H9 (cell line): ENCODE measurements around the gene PIP5KL1. TPM values are rescaled to one million over a fixed set of nuclear protein-coding genes. Genes with fewer than 3 reads are reported as not detected.

Experiments
- DNase-seq: peaks from one replicate; pipeline ENCODE4 v3.0.0-alpha.2; 2017
- H2AFZ ChIP-seq: one replicate; pipeline ENCODE4 v1.6.1; 2013; ENCODE audit warnings: mild to moderate bottlenecking, low read length, control low read depth, moderate library complexity
- H2AK5ac ChIP-seq: 2 replicates; pipeline ENCODE4 v1.6.1; 2013; ENCODE audit warnings: low read length, control low read depth, mixed read lengths; ENCODE audit not compliant: insufficient read length
- H2BK120ac ChIP-seq: one replicate; pipeline ENCODE4 v1.6.1; 2013; ENCODE audit warnings: low read depth, mild to moderate bottlenecking, low read length, control low read depth, inconsistent platforms; ENCODE audit not compliant: poor library complexity, severe bottlenecking
- H2BK12ac ChIP-seq: 2 replicates; pipeline ENCODE4 v1.6.1; 2013; ENCODE audit warnings: low read length, control low read depth, mixed read lengths, low read depth; ENCODE audit not compliant: insufficient read length
- H2BK15ac ChIP-seq: 2 replicates; pipeline ENCODE4 v1.6.1; 2013; ENCODE audit warnings: low read depth, low read length, control low read depth
- H2BK20ac ChIP-seq: one replicate; pipeline ENCODE4 v1.6.1; 2013; ENCODE audit warnings: low read depth, mild to moderate bottlenecking, low read length, control low read depth, inconsistent platforms; ENCODE audit not compliant: poor library complexity, severe bottlenecking
- H2BK5ac ChIP-seq: 2 replicates; pipeline ENCODE4 v1.6.1; 2013; ENCODE audit warnings: low read length, control low read depth, mixed read lengths; ENCODE audit not compliant: insufficient read length
- H3K14ac ChIP-seq: 2 replicates; pipeline ENCODE4 v1.6.1; 2013; ENCODE audit warnings: low read length, control low read depth; ENCODE audit not compliant: insufficient read depth
- H3K18ac ChIP-seq: 2 replicates; pipeline ENCODE4 v1.6.1; 2013; ENCODE audit warnings: low read depth, mild to moderate bottlenecking, mixed read lengths, low read length, control low read depth; ENCODE audit not compliant: insufficient read length
- H3K23ac ChIP-seq: 2 replicates; pipeline ENCODE4 v1.6.1; 2013; ENCODE audit warnings: low read length, control low read depth, mixed read lengths, low read depth; ENCODE audit not compliant: insufficient read length
- H3K23me2 ChIP-seq: 2 replicates; pipeline ENCODE4 v1.6.1; 2013; ENCODE audit warnings: low read depth, mild to moderate bottlenecking, mixed read lengths, low read length, control low read depth; ENCODE audit not compliant: insufficient read length, poor library complexity, severe bottlenecking
- H3K27ac ChIP-seq: 2 replicates; pipeline ENCODE4 v1.5.1; 2013; ENCODE audit warnings: low read length, control low read depth, mixed read lengths, low read depth; ENCODE audit not compliant: insufficient read length
- H3K27me3 ChIP-seq: 2 replicates; pipeline ENCODE4 v1.6.1; 2013; ENCODE audit warnings: low read length, control low read depth, inconsistent platforms; ENCODE audit not compliant: insufficient read depth
- H3K4ac ChIP-seq: 2 replicates; pipeline ENCODE4 v1.6.1; 2013; ENCODE audit warnings: low read depth, mild to moderate bottlenecking, control low read depth, inconsistent platforms, low read length, moderate library complexity
- H3K4me1 ChIP-seq: 2 replicates; pipeline ENCODE4 v1.6.1; 2013; ENCODE audit warnings: low read length, control low read depth, inconsistent platforms; ENCODE audit not compliant: insufficient read depth
- H3K4me2 ChIP-seq: 2 replicates; pipeline ENCODE4 v1.6.1; 2013; ENCODE audit warnings: low read length, control low read depth, mixed read lengths; ENCODE audit not compliant: insufficient read length, insufficient read depth
- H3K56ac ChIP-seq: 2 replicates; pipeline ENCODE4 v1.6.1; 2013; ENCODE audit warnings: low read depth, mild to moderate bottlenecking, mixed read lengths, low read length, control low read depth; ENCODE audit not compliant: insufficient read length
- H3K79me1 ChIP-seq: 2 replicates; pipeline ENCODE4 v1.6.1; 2013; ENCODE audit warnings: low read depth, mild to moderate bottlenecking, moderate library complexity, low read length, control low read depth, inconsistent platforms; ENCODE audit not compliant: insufficient read depth, poor library complexity, severe bottlenecking
- H3K79me2 ChIP-seq: 2 replicates; pipeline ENCODE4 v1.6.1; 2013; ENCODE audit warnings: low read length, control low read depth, inconsistent platforms; ENCODE audit not compliant: insufficient read depth
- H3K9ac ChIP-seq: 2 replicates; pipeline ENCODE4 v1.6.1; 2013; ENCODE audit warnings: low read length, control low read depth, mixed read lengths; ENCODE audit not compliant: insufficient read length; ENCODE audit errors: extremely low read depth
- H3K9me3 ChIP-seq: one replicate; pipeline ENCODE4 v1.6.1; 2013; ENCODE audit warnings: low read depth, low read length, inconsistent platforms; ENCODE audit not compliant: control insufficient read depth
- H3T11ph ChIP-seq: one replicate; pipeline ENCODE4 v1.6.1; 2013; ENCODE audit warnings: mild to moderate bottlenecking, low read length, control low read depth, inconsistent platforms
- H4K20me1 ChIP-seq: one replicate; pipeline ENCODE4 v1.6.1; 2013; ENCODE audit not compliant: control insufficient read depth, insufficient read length, insufficient read depth
- H4K5ac ChIP-seq: 2 replicates; pipeline ENCODE4 v1.6.1; 2013; ENCODE audit warnings: low read depth, mild to moderate bottlenecking, mixed read lengths, low read length, control low read depth; ENCODE audit not compliant: insufficient read length
- H4K8ac ChIP-seq: replicated peaks from 2 replicates; pipeline ENCODE4 v1.6.1; 2013; ENCODE audit warnings: low read length, control low read depth, mixed read lengths, low read depth; ENCODE audit not compliant: insufficient read length
- H4K91ac ChIP-seq: 2 replicates; pipeline ENCODE4 v1.6.1; 2013; ENCODE audit warnings: low read depth, mild to moderate bottlenecking, moderate library complexity, mixed read lengths, low read length, control low read depth; ENCODE audit not compliant: insufficient read length
- H3K27ac Mint-ChIP-seq, 3 experiments: 2 replicates in 2 of 3; 3 replicates in 1 of 3; pipeline ENCODE4 v1.8.0; 2020 to 2021; ENCODE audit warnings: mixed read lengths in 3 of 3, mild to moderate bottlenecking in 1 of 3, moderate library complexity in 1 of 3
- H3K27me3 Mint-ChIP-seq: 2 replicates; pipeline ENCODE4 v1.8.0; 2021; ENCODE audit warnings: low read depth, mild to moderate bottlenecking, moderate library complexity, mixed read lengths
- H3K36me3 Mint-ChIP-seq, 3 experiments: 2 replicates in 2 of 3; 3 replicates in 1 of 3; pipeline ENCODE4 v1.8.0; 2020 to 2021; ENCODE audit warnings: low read depth in 3 of 3, mixed read lengths in 3 of 3; ENCODE audit not compliant: insufficient read depth in 1 of 3
- H3K4me1 Mint-ChIP-seq, 2 experiments: 2 replicates each; pipeline ENCODE4 v1.8.0; 2020; ENCODE audit warnings: mixed read lengths in 2 of 2
- H3K4me3 Mint-ChIP-seq, 2 experiments: 2 replicates in 1 of 2; 3 replicates in 1 of 2; pipeline ENCODE4 v1.8.0; 2020 to 2021; ENCODE audit warnings: mild to moderate bottlenecking in 2 of 2, mixed read lengths in 2 of 2, moderate library complexity in 1 of 2
- H3K9me3 Mint-ChIP-seq, 2 experiments: 2 replicates in 1 of 2; 3 replicates in 1 of 2; pipeline ENCODE4 v1.8.0; 2020; ENCODE audit warnings: mild to moderate bottlenecking in 2 of 2, mixed read lengths in 2 of 2, moderate library complexity in 1 of 2
- WGBS: extraction: QIAGEN DNeasy Blood & Tissue Kit; methylation state at CpG from one replicate; pipeline ENCODE4 v1.1.7; 2013; ENCODE audit warnings: missing lambda C conversion rate, low lambda C conversion rate, mixed read lengths; ENCODE audit not compliant: insufficient read length; ENCODE audit errors: extremely low coverage; 5-methylcytosine and 5-hydroxymethylcytosine counted together
- total RNA-seq: library from RNA; stranded (reverse); gene quantifications from 2 replicates; pipeline ENCODE4 v1.2.1, GENCODE V29; 2021
- TF ChIP-seq, protein P1 (sequence below): fragments of 200-600 bp; sonication (generic); conservative IDR thresholded peaks from 3 replicates; pipeline ENCODE4 v1.8.0; 2021; ENCODE audit warnings: antibody characterized with exemption, mild to moderate bottlenecking

PIP5KL1 gene
- total RNA-seq, 1 experiment from 2014 or later = 11.6 TPM

GRCh38 chr9:127945338-127945737 lies 14.8 kb upstream of the PIP5KL1 start:
- no CpG with 5 or more reads among the region's 24 CpGs for WGBS
- Mint-ChIP-seq H3K9me3 (no peaks in the 10 kb centered on the region), H3K36me3 (peaks cover 12 to 57% (median 44%) of the 10 kb centered on the region in 3 experiments), H3K27ac (no peak overlapping the region; a peak in 1 of 7 replicates), H3K27me3 (no peaks in the 10 kb centered on the region), H3K4me3 (no peak overlapping the region), H3K4me1 (peaks cover 8 to 33% of the 10 kb centered on the region in 2 experiments)
- H4K20me1 ChIP-seq = no peaks in the 10 kb centered on the region
- no peak for DNase-seq
- no peak overlapping the region for H2AFZ ChIP-seq
- H2AK5ac ChIP-seq = no peak overlapping the region
- no peak overlapping the region for H3K18ac ChIP-seq
- H3K4ac ChIP-seq = no peak overlapping the region
- H3K14ac ChIP-seq = no peak overlapping the region
- no peak overlapping the region for H2BK12ac ChIP-seq
- no peak overlapping the region for H3K27ac ChIP-seq
- no peak overlapping the region for H2BK5ac ChIP-seq
- H3K79me2 ChIP-seq = no peaks in the 10 kb centered on the region
- TF ChIP-seq, protein P1, sequence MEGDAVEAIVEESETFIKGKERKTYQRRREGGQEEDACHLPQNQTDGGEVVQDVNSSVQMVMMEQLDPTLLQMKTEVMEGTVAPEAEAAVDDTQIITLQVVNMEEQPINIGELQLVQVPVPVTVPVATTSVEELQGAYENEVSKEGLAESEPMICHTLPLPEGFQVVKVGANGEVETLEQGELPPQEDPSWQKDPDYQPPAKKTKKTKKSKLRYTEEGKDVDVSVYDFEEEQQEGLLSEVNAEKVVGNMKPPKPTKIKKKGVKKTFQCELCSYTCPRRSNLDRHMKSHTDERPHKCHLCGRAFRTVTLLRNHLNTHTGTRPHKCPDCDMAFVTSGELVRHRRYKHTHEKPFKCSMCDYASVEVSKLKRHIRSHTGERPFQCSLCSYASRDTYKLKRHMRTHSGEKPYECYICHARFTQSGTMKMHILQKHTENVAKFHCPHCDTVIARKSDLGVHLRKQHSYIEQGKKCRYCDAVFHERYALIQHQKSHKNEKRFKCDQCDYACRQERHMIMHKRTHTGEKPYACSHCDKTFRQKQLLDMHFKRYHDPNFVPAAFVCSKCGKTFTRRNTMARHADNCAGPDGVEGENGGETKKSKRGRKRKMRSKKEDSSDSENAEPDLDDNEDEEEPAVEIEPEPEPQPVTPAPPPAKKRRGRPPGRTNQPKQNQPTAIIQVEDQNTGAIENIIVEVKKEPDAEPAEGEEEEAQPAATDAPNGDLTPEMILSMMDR = no peak
- H3K23me2 ChIP-seq = no peaks in the 10 kb centered on the region
- no peak overlapping the region for H2BK15ac ChIP-seq
- no peaks in the 10 kb centered on the region for H3K4me1 ChIP-seq
- no peak overlapping the region for H2BK120ac ChIP-seq
- no peaks in the 10 kb centered on the region for H3K9me3 ChIP-seq
- no peak overlapping the region for H3K56ac ChIP-seq
- H3K79me1 ChIP-seq = no peaks in the 10 kb centered on the region
- no peak overlapping the region for H2BK20ac ChIP-seq
- no peak overlapping the region for H4K91ac ChIP-seq
- no peak overlapping the region for H3T11ph ChIP-seq
- no peak overlapping the region for H4K8ac ChIP-seq
- H3K4me2 ChIP-seq = no peak overlapping the region
- no peak overlapping the region for H3K9ac ChIP-seq
- H4K5ac ChIP-seq = no peak overlapping the region
- no peaks in the 10 kb centered on the region for H3K27me3 ChIP-seq
- H3K23ac ChIP-seq = no peak overlapping the region
